ENCODE measurements around the gene NDRG3. TPM values are rescaled to one million over a fixed set of nuclear protein-coding genes. Genes with fewer than 3 reads are reported as not detected.

The NDRG3 gene
- total and polyA plus RNA-seq, 10 of the 15 experiments (the other 5 are each of a cell fraction or from before 2014, with no cell fraction given): 11.2 to 29.7 (median 14.9) TPM

GRCh38 chr20:36604952-36605398 is 140.9 kb downstream of the NDRG3 start (continued):
- no peak for TF ChIP-seq EGR1 (IDR thresholded peaks at IDR 0.05; ENCODE audit: borderline replicate concordance in 1 of 2, low read depth in 2 of 2, low read length in 2 of 2)
- TF ChIP-seq MEF2B (IDR thresholded peaks at IDR 0.05; ENCODE audit: partially characterized antibody, poor library complexity, severe bottlenecking): peak; percentile 73
- no peak for TF ChIP-seq WRNIP1 (IDR thresholded peaks at IDR 0.05; ENCODE audit: borderline replicate concordance, low read depth, low read length)
- peak; percentile 59; the same call in 1 of the 2 replicates for TF ChIP-seq CREM (IDR thresholded peaks at IDR 0.05; ENCODE audit: low read depth)
- TF ChIP-seq KDM1A (IDR thresholded peaks at IDR 0.05; ENCODE audit: borderline replicate concordance): no peak
- TF ChIP-seq ZNF592 (IDR thresholded peaks at IDR 0.05): no peak; the same call in 1 of the 2 replicates

Small RNA genes within 50 kb of the gene (small RNA-seq; reads per million reads assigned to genes)
- gene RF00019: not detected

Other genes starting within 250 kb of the NDRG3 start
- 0.11 and 0.28 TPM in 2 replicates for gene MYL9, start 204.6 kb downstream of the NDRG3 start, total RNA-seq (2014; rRNA removed)
- 0.37 and 0.54 TPM in 2 replicates for gene MYL9, start 204.6 kb downstream of the NDRG3 start, total RNA-seq (2014; rRNA removed; fragmentation: Illumina TruSeq; extraction: Trizol)
- gene MYL9, start 204.6 kb downstream of the NDRG3 start, total RNA-seq (2021): 1.6 and 1.7 TPM in 2 replicates
- gene MYL9, start 204.6 kb downstream of the NDRG3 start, polyA plus RNA-seq (2011; rRNA removed): not detected in 2 replicates
- 0.66 TPM in 1 of 2 replicates, not detected in the other for gene MYL9, start 204.6 kb downstream of the NDRG3 start, polyA plus RNA-seq (2014; fragmentation: Illumina TruSeq; extraction: Trizol)
- gene MYL9, start 204.6 kb downstream of the NDRG3 start, polyA plus RNA-seq (2014; fragmentation: Nextera tagmentation; extraction: Ambion mirVana): not detected
- 0.56 and 0.64 TPM in 2 replicates for gene MYL9, start 204.6 kb downstream of the NDRG3 start, polyA plus RNA-seq (2014; rRNA removed)
- under 1 TPM; 0.62 to 0.63 TPM for gene MYL9, start 204.6 kb downstream of the NDRG3 start, polyA plus RNA-seq (2016; fragmentation: Nextera tagmentation; extraction: Ambion mirVana)
- gene TGIF2, start 172.5 kb downstream of the NDRG3 start, total RNA-seq (2014; rRNA removed): 37.2 and 38.7 TPM in 2 replicates
- 24.9 and 27.3 TPM in 2 replicates for gene TGIF2, start 172.5 kb downstream of the NDRG3 start, total RNA-seq (2014; rRNA removed; fragmentation: Illumina TruSeq; extraction: Trizol)
- gene TGIF2, start 172.5 kb downstream of the NDRG3 start, total RNA-seq (2021): 43.5 and 47.1 TPM in 2 replicates
- 31.1 and 36.1 TPM in 2 replicates for gene TGIF2, start 172.5 kb downstream of the NDRG3 start, polyA plus RNA-seq (2011; rRNA removed)
- 40.6 and 51.9 TPM in 2 replicates for gene TGIF2, start 172.5 kb downstream of the NDRG3 start, polyA plus RNA-seq (2014; fragmentation: Illumina TruSeq; extraction: Trizol)
- gene TGIF2, start 172.5 kb downstream of the NDRG3 start, polyA plus RNA-seq (2014; fragmentation: Nextera tagmentation; extraction: Ambion mirVana): 10 to 100 TPM; 13.1 to 26.4 TPM
- gene TGIF2, start 172.5 kb downstream of the NDRG3 start, polyA plus RNA-seq (2014; rRNA removed): 37.7 and 40.4 TPM in 2 replicates
- 10 to 100 TPM; 26.4 to 38.0 TPM for gene TGIF2, start 172.5 kb downstream of the NDRG3 start, polyA plus RNA-seq (2016; fragmentation: Nextera tagmentation; extraction: Ambion mirVana)
- gene RAB5IF, start 140.3 kb downstream of the NDRG3 start, total RNA-seq (2014; rRNA removed): 85.3 and 94.7 TPM in 2 replicates
- gene RAB5IF, start 140.3 kb downstream of the NDRG3 start, total RNA-seq (2014; rRNA removed; fragmentation: Illumina TruSeq; extraction: Trizol): 79.8 and 82.5 TPM in 2 replicates
- 94.4 and 98.8 TPM in 2 replicates for gene RAB5IF, start 140.3 kb downstream of the NDRG3 start, total RNA-seq (2021)
- 140 and 147 TPM in 2 replicates for gene RAB5IF, start 140.3 kb downstream of the NDRG3 start, polyA plus RNA-seq (2011; rRNA removed)
- gene RAB5IF, start 140.3 kb downstream of the NDRG3 start, polyA plus RNA-seq (2014; fragmentation: Illumina TruSeq; extraction: Trizol): 83.1 and 88.7 TPM in 2 replicates
- 10 to 100 TPM; 19.4 to 62.9 TPM for gene RAB5IF, start 140.3 kb downstream of the NDRG3 start, polyA plus RNA-seq (2014; fragmentation: Nextera tagmentation; extraction: Ambion mirVana)
- 114 and 119 TPM in 2 replicates for gene RAB5IF, start 140.3 kb downstream of the NDRG3 start, polyA plus RNA-seq (2014; rRNA removed)
- 100 to 1,000 TPM; 243 to 246 TPM for gene RAB5IF, start 140.3 kb downstream of the NDRG3 start, polyA plus RNA-seq (2016; fragmentation: Nextera tagmentation; extraction: Ambion mirVana)
- 1.9 and 2.1 TPM in 2 replicates for gene SLA2, start 99.9 kb downstream of the NDRG3 start, total RNA-seq (2014; rRNA removed)
- gene SLA2, start 99.9 kb downstream of the NDRG3 start, total RNA-seq (2014; rRNA removed; fragmentation: Illumina TruSeq; extraction: Trizol): 2.0 and 2.2 TPM in 2 replicates
- 1.7 and 2.1 TPM in 2 replicates for gene SLA2, start 99.9 kb downstream of the NDRG3 start, total RNA-seq (2021)
- 0.13 and 0.29 TPM in 2 replicates for gene SLA2, start 99.9 kb downstream of the NDRG3 start, polyA plus RNA-seq (2011; rRNA removed)
- 2.3 and 3.1 TPM in 2 replicates for gene SLA2, start 99.9 kb downstream of the NDRG3 start, polyA plus RNA-seq (2014; fragmentation: Illumina TruSeq; extraction: Trizol)
- gene SLA2, start 99.9 kb downstream of the NDRG3 start, polyA plus RNA-seq (2014; fragmentation: Nextera tagmentation; extraction: Ambion mirVana): under 1 TPM; 0.35 to 0.79 TPM
- 2.7 and 3.3 TPM in 2 replicates for gene SLA2, start 99.9 kb downstream of the NDRG3 start, polyA plus RNA-seq (2014; rRNA removed)
- under 1 TPM; 0.47 to 0.88 TPM for gene SLA2, start 99.9 kb downstream of the NDRG3 start, polyA plus RNA-seq (2016; fragmentation: Nextera tagmentation; extraction: Ambion mirVana)
- 20.3 and 22.0 TPM in 2 replicates for gene DSN1, start 27.7 kb upstream of the NDRG3 start, total RNA-seq (2014; rRNA removed)
- gene DSN1, start 27.7 kb upstream of the NDRG3 start, total RNA-seq (2014; rRNA removed; fragmentation: Illumina TruSeq; extraction: Trizol): 23.1 and 24.0 TPM in 2 replicates
- gene DSN1, start 27.7 kb upstream of the NDRG3 start, total RNA-seq (2021): 14.9 and 15.3 TPM in 2 replicates
- 20.9 and 28.5 TPM in 2 replicates for gene DSN1, start 27.7 kb upstream of the NDRG3 start, polyA plus RNA-seq (2011; rRNA removed)
- 25.9 and 28.5 TPM in 2 replicates for gene DSN1, start 27.7 kb upstream of the NDRG3 start, polyA plus RNA-seq (2014; fragmentation: Illumina TruSeq; extraction: Trizol)
- 10 to 100 TPM; 21.2 to 21.4 TPM for gene DSN1, start 27.7 kb upstream of the NDRG3 start, polyA plus RNA-seq (2014; fragmentation: Nextera tagmentation; extraction: Ambion mirVana)
- gene DSN1, start 27.7 kb upstream of the NDRG3 start, polyA plus RNA-seq (2014; rRNA removed): 19.2 and 21.3 TPM in 2 replicates
- gene DSN1, start 27.7 kb upstream of the NDRG3 start, polyA plus RNA-seq (2016; fragmentation: Nextera tagmentation; extraction: Ambion mirVana): 10 to 100 TPM; 29.6 to 33.1 TPM
- gene TLDC2, start 130.0 kb upstream of the NDRG3 start, total RNA-seq (2014; rRNA removed): 0.28 and 0.49 TPM in 2 replicates
- gene TLDC2, start 130.0 kb upstream of the NDRG3 start, total RNA-seq (2014; rRNA removed; fragmentation: Illumina TruSeq; extraction: Trizol): 0.18 and 0.37 TPM in 2 replicates
- 0.24 and 0.41 TPM in 2 replicates for gene TLDC2, start 130.0 kb upstream of the NDRG3 start, total RNA-seq (2021)
- 0.05 and 0.09 TPM in 2 replicates for gene TLDC2, start 130.0 kb upstream of the NDRG3 start, polyA plus RNA-seq (2011; rRNA removed)
- gene TLDC2, start 130.0 kb upstream of the NDRG3 start, polyA plus RNA-seq (2014; fragmentation: Illumina TruSeq; extraction: Trizol): 0.13 and 0.35 TPM in 2 replicates
- gene TLDC2, start 130.0 kb upstream of the NDRG3 start, polyA plus RNA-seq (2014; fragmentation: Nextera tagmentation; extraction: Ambion mirVana): under 1 TPM; 0.08 to 0.24 TPM
- 0.33 and 0.42 TPM in 2 replicates for gene TLDC2, start 130.0 kb upstream of the NDRG3 start, polyA plus RNA-seq (2014; rRNA removed)
- gene TLDC2, start 130.0 kb upstream of the NDRG3 start, polyA plus RNA-seq (2016; fragmentation: Nextera tagmentation; extraction: Ambion mirVana): under 1 TPM; 0.10 to 0.16 TPM
- gene SAMHD1, start 205.6 kb upstream of the NDRG3 start, total RNA-seq (2014; rRNA removed): 39.9 and 43.2 TPM in 2 replicates
- 46.8 and 47.9 TPM in 2 replicates for gene SAMHD1, start 205.6 kb upstream of the NDRG3 start, total RNA-seq (2014; rRNA removed; fragmentation: Illumina TruSeq; extraction: Trizol)
- 37.7 and 37.8 TPM in 2 replicates for gene SAMHD1, start 205.6 kb upstream of the NDRG3 start, total RNA-seq (2021)
- 43.6 and 52.1 TPM in 2 replicates for gene SAMHD1, start 205.6 kb upstream of the NDRG3 start, polyA plus RNA-seq (2011; rRNA removed)
- 41.8 and 44.9 TPM in 2 replicates for gene SAMHD1, start 205.6 kb upstream of the NDRG3 start, polyA plus RNA-seq (2014; fragmentation: Illumina TruSeq; extraction: Trizol)
- gene SAMHD1, start 205.6 kb upstream of the NDRG3 start, polyA plus RNA-seq (2014; fragmentation: Nextera tagmentation; extraction: Ambion mirVana): 10 to 100 TPM; 20.5 to 21.7 TPM
- gene SAMHD1, start 205.6 kb upstream of the NDRG3 start, polyA plus RNA-seq (2014; rRNA removed): 23.4 and 26.3 TPM in 2 replicates
- gene SAMHD1, start 205.6 kb upstream of the NDRG3 start, polyA plus RNA-seq (2016; fragmentation: Nextera tagmentation; extraction: Ambion mirVana): 10 to 100 TPM; 37.8 to 42.0 TPM